GM23338 (cell line): ENCODE results near the gene COG1. TPM values are rescaled to one million over a fixed set of nuclear protein-coding genes. Genes with fewer than 3 reads are reported as not detected.

Experiments used
- ATAC-seq: fragments of 200-7000 bp; cut with Tn5 transposase; 3 replicates; pipeline ENCODE4 v1.9.1; 2020
- DNase-seq: peaks from one replicate; pipeline ENCODE4 v3.0.0-alpha.2; 2015; ENCODE audit warnings: low spot score
- H2AFZ ChIP-seq: fragments of 200-600 bp; sonication (generic); 2 replicates; pipeline ENCODE4 v1.8.0; 2016; ENCODE audit warnings: antibody characterized with exemption, mild to moderate bottlenecking, moderate library complexity
- H3F3A ChIP-seq: fragments of 200-600 bp; sonication (generic); replicated peaks from 2 replicates; pipeline ENCODE4 v1.8.0; 2017; ENCODE audit warnings: antibody characterized with exemption, mixed run types, low read depth
- H3K27ac ChIP-seq: fragments of 200-600 bp; sonication (generic); 2 replicates; pipeline ENCODE4 v1.6.1; 2016; ENCODE audit warnings: low read depth
- H3K27me3 ChIP-seq: fragments of 200-600 bp; sonication (generic); 2 replicates; pipeline ENCODE4 v1.8.0; 2016; ENCODE audit warnings: mild to moderate bottlenecking, mixed run types, moderate library complexity; ENCODE audit not compliant: insufficient read depth
- H3K36me3 ChIP-seq: fragments of 200-600 bp; sonication (generic); 2 replicates; pipeline ENCODE4 v1.8.0; 2016; ENCODE audit warnings: mild to moderate bottlenecking; ENCODE audit not compliant: insufficient read depth
- H3K4me1 ChIP-seq: fragments of 200-600 bp; sonication (generic); 2 replicates; pipeline ENCODE4 v1.8.0; 2016; ENCODE audit warnings: mild to moderate bottlenecking, moderate library complexity; ENCODE audit not compliant: insufficient read depth
- H3K4me2 ChIP-seq: fragments of 200-600 bp; sonication (generic); 2 replicates; pipeline ENCODE4 v1.7.1; 2017; ENCODE audit warnings: mixed run types
- H3K4me3 ChIP-seq: fragments of 200-600 bp; sonication (generic); 2 replicates; pipeline ENCODE4 v1.6.1; 2016; ENCODE audit warnings: mixed run types
- H3K79me2 ChIP-seq: fragments of 200-600 bp; sonication (generic); replicated peaks from 2 replicates; pipeline ENCODE4 v1.8.0; 2017; ENCODE audit warnings: mild to moderate bottlenecking; ENCODE audit not compliant: insufficient read depth
- H3K9me2 ChIP-seq: fragments of 200-600 bp; sonication (generic); 2 replicates; pipeline ENCODE4 v1.8.0; 2017; ENCODE audit not compliant: insufficient read depth
- H4K20me1 ChIP-seq: fragments of 200-600 bp; sonication (generic); replicated peaks from 2 replicates; pipeline ENCODE4 v1.8.0; 2017; ENCODE audit warnings: mild to moderate bottlenecking; ENCODE audit not compliant: insufficient read depth
- H3K27ac Mint-ChIP-seq: 2 replicates; pipeline ENCODE4 v1.8.0; 2020; ENCODE audit warnings: inconsistent platforms, mild to moderate bottlenecking, moderate library complexity, mixed read lengths
- H3K27me3 Mint-ChIP-seq: 3 replicates; pipeline ENCODE4 v1.8.0; 2022; ENCODE audit warnings: low read depth, mild to moderate bottlenecking, moderate library complexity, mixed read lengths, inconsistent platforms; ENCODE audit not compliant: insufficient read depth, poor library complexity
- H3K36me3 Mint-ChIP-seq: 3 replicates; pipeline ENCODE4 v1.8.0; 2021; ENCODE audit warnings: low read depth, mild to moderate bottlenecking, inconsistent platforms, moderate library complexity, mixed read lengths
- H3K4me1 Mint-ChIP-seq: 3 replicates; pipeline ENCODE4 v1.8.0; 2020; ENCODE audit warnings: mild to moderate bottlenecking, inconsistent platforms, mixed read lengths
- H3K4me3 Mint-ChIP-seq: 3 replicates; pipeline ENCODE4 v1.8.0; 2021; ENCODE audit warnings: moderate library complexity, mild to moderate bottlenecking, inconsistent platforms, mixed read lengths
- H3K9me3 Mint-ChIP-seq: 3 replicates; pipeline ENCODE4 v1.8.0; 2020; ENCODE audit warnings: moderate library complexity, mild to moderate bottlenecking, inconsistent platforms, mixed read lengths
- CREB1 ChIP-seq: fragments of 250-450 bp; sonication (Bioruptor Pico); IDR thresholded peaks from 2 replicates; pipeline ENCODE4 v1.5.0; 2020; ENCODE audit warnings: low read depth, mild to moderate bottlenecking, moderate library complexity
- CTCF ChIP-seq, 2 experiments: fragments of 200-600 bp in 1 of 2; sonication (generic) in 1 of 2; conservative IDR thresholded peaks; 2 replicates each; pipeline versions ENCODE4 v1.5.1 to v1.6.1; 2016 to 2017; ENCODE audit warnings: antibody characterized with exemption in 2 of 2, low read depth in 2 of 2, mild to moderate bottlenecking in 2 of 2, moderate library complexity in 1 of 2
- ETS1 ChIP-seq: IDR thresholded peaks from 2 replicates; pipeline ENCODE4 v1.6.1; 2016; ENCODE audit warnings: antibody characterized with exemption
- EZH2 ChIP-seq: fragments of 200-600 bp; sonication (generic); IDR thresholded peaks from one replicate; pipeline ENCODE4 v1.8.0; 2017; ENCODE audit warnings: antibody characterized with exemption, mild to moderate bottlenecking, low read depth; ENCODE audit not compliant: unreplicated experiment
- EZH2phosphoT487 ChIP-seq: fragments of 200-600 bp; sonication (generic); IDR thresholded peaks from one replicate; pipeline ENCODE4 v1.8.1; 2018; ENCODE audit warnings: antibody characterized with exemption; ENCODE audit not compliant: unreplicated experiment
- JUNB ChIP-seq: IDR thresholded peaks from one replicate; pipeline ENCODE4 v1.6.1; 2016; ENCODE audit warnings: antibody characterized with exemption; ENCODE audit not compliant: unreplicated experiment
- NANOG ChIP-seq: IDR thresholded peaks from 2 replicates; pipeline ENCODE4 v1.6.1; 2016; ENCODE audit warnings: antibody characterized with exemption, borderline replicate concordance
- REST ChIP-seq: IDR thresholded peaks from one replicate; pipeline ENCODE4 v1.6.1; 2018; ENCODE audit warnings: antibody characterized with exemption; ENCODE audit not compliant: unreplicated experiment
- STAT1 ChIP-seq: IDR thresholded peaks from one replicate; pipeline ENCODE4 v1.6.1; 2016; ENCODE audit warnings: antibody characterized with exemption; ENCODE audit not compliant: unreplicated experiment
- ZNF114 ChIP-seq: fragments of 250-450 bp; sonication (Bioruptor Pico); IDR thresholded peaks from 2 replicates; pipeline ENCODE4 v1.5.0; 2020; ENCODE audit warnings: mild to moderate bottlenecking, moderate library complexity
- ZNF331 ChIP-seq: fragments of 250-450 bp; sonication (Bioruptor Pico); IDR thresholded peaks from 2 replicates; pipeline ENCODE4 v1.5.0; 2020; ENCODE audit warnings: low read depth, mild to moderate bottlenecking, moderate library complexity
- ZNF462 ChIP-seq: fragments of 250-450 bp; sonication (Bioruptor Pico); IDR thresholded peaks from 2 replicates; pipeline ENCODE4 v1.5.0; 2020; ENCODE audit warnings: mild to moderate bottlenecking, moderate library complexity
- polyA plus RNA-seq: library from polyadenylated mRNA; unstranded; fragments of >200 nt; fragmentation: Nextera tagmentation; extraction: Ambion mirVana; gene quantifications from 2 replicates; pipeline ENCODE4 v1.2.1, GENCODE V29; 2016
- total RNA-seq: library from RNA; depleted of rRNA; stranded (reverse); fragments of >200 nt; shearing (Covaris generic); gene quantifications from 2 replicates; pipeline ENCODE4 v1.2.3, GENCODE V29; 2014

Gene COG1
- total and polyA plus RNA-seq, 2 experiments from 2014 or later, result 15.0 to 26.1 TPM

GRCh38 chr17:73208139-73208827, 15.4 kb downstream of the COG1 start (continued):
- no peak for TF ChIP-seq ZNF462 (CRISPR knock-in tag)

- Histone ChIP-seq H3K4me2 (no peak overlapping the region), H3F3A (peaks cover 3% of the 10 kb centered on the region; the same call in 1 of the 2 replicates), H4K20me1 (peaks cover 40% of the 10 kb centered on the region; the same call in 1 of the 2 replicates), H3K4me1 (no peaks in the 10 kb centered on the region; the same call in 1 of the 2 replicates), H2AFZ (no peak overlapping the region), H3K79me2 (peaks cover 45% of the 10 kb centered on the region), H3K9me2 (no peaks in the 10 kb centered on the region), H3K36me3 (peaks cover 28% of the 10 kb centered on the region), H3K27ac (no peak overlapping the region), H3K4me3 (no peak overlapping the region), H3K27me3 (no peaks in the 10 kb centered on the region)
- no peaks in the 10 kb centered on the region for H3K4me1 Mint-ChIP-seq
- ATAC-seq (no peak), DNase-seq (no peak)
- no peaks in the 10 kb centered on the region; the same call in 2 of the 3 replicates for H3K9me3 Mint-ChIP-seq
- H3K36me3 Mint-ChIP-seq, result peaks cover 53% of the 10 kb centered on the region
- no peak overlapping the region for H3K4me3 Mint-ChIP-seq
- no peaks in the 10 kb centered on the region for H3K27me3 Mint-ChIP-seq
- no peak overlapping the region; the same call in 1 of the 2 replicates for H3K27ac Mint-ChIP-seq
- no peak for TF ChIP-seq EZH2
- TF ChIP-seq STAT1, result no peak
- TF ChIP-seq NANOG, result no peak
- no peak for TF ChIP-seq ETS1
- TF ChIP-seq ZNF331, result no peak
- no peak for TF ChIP-seq JUNB
- TF ChIP-seq REST, result no peak
- TF ChIP-seq CREB1 (CRISPR knock-in tag), result no peak
- TF ChIP-seq ZNF114 (CRISPR knock-in tag), result no peak
- TF ChIP-seq EZH2phosphoT487, result no peak
- no peak for TF ChIP-seq CTCF (conservative IDR thresholded peaks at IDR 0.05; ENCODE audit: low read depth in 2 of 2)
Observed at GRCh38 chr17:73209436-73209835, 16.6 kb downstream of the COG1 start.
